GM21529 (cell line): Measurements from ENCODE around the gene ADSS2.
"Not testable (repeated sequence)": the region's sequence is repeated elsewhere in the genome, so short reads cannot be mapped to it uniquely, and the experiment has no call there.

Experiments used
- ATAC-seq: cut with Tn5 transposase; IDR thresholded peaks from one replicate; pipeline ENCODE4 v1.9.1; 2021; ENCODE audit not compliant: unreplicated experiment

Gene ADSS2

GRCh38 chr1:244367399-244368114, 84.2 kb downstream of the ADSS2 start:
- ATAC-seq: no peak

DNA sequence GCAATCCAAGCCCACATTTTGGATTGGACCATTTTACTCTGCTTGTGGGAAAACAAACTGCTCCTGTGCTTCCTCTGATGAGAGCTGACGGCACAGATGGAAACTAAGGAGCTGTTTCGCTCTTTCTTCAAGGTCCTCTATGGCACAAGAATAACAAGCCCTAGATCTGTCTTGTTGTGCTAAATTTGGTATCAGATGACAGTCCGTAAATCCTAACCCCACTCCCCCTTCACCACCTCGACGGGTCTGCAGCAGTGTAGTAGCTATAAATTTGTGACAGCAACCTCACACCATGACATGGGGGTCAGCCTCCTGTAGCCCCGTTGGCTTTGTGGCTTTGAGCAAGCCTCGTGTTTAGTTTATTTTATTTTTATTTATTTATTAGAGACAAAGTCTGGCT, 85.9 kb downstream of the ADSS2 start:
- ATAC-seq: no peak

- ATAC-seq: not testable (repeated sequence)
Observed at GRCh38 chr1:244365262-244365661, 86.4 kb downstream of the ADSS2 start.

DNA sequence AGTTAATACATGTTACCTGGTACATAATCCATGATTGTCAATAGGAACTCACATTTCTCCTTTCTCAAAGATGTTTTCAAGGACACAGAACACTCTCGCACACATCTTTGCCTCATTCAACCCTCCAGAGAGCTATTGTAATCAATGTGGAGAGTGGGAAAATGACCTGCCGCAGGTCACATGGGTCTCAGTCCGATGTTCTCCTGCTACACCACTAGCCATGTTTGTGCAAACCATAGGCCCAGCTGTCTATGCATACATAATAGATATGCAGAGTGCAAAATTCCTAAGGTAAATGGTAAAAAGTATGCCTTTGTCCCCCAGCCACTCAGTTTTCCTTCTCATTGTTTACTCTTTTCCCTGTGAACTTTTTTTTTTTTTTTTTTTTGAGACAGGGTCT, 89.2 kb downstream of the ADSS2 start:
- ATAC-seq: no peak

DNA sequence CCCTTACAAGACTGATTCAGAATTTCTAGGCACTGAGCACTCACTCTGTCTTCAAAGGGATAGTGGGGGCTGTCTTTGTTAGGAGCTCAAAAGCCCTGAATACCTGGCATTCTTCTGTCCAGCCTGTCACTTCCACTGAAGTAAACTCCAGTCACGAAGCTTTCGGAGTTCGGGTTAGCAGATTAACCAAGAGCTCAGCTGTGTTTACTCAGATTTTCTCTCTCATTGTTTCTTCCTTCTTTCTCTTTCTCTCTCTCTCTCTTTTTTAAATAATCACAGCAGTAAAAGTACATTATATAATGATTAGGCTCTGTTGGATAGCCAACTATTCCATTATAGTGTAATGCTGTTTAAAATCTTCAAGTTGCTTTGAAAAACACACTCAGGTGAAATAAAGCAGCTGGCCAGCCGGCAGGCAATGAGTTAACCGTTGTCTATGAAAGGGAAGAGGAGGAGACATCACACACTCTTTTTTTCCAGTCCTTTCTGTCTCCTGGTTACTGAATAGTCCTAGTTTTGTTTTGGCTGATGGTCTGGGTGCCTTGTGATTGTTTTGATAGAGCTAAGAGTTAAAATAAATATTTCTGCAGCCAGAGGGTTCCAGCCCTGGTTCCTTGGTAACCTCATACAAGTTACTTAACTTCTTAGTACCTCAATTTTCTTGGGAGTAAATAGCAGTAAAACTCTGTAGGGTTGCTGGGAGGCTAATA, 89.8 kb downstream of the ADSS2 start:
- ATAC-seq: no peak
